Colon (tissue), 2 donors: Measurements from ENCODE around the gene ARL10.

Source experiments
- FAIRE-seq: peaks from 2 replicates; lab custom pipeline; 2012; peaks lifted over from hg19 to GRCh38; lab: Jason Lieb, UNC
- donor health status: control.
- donor health status: control.

The ARL10 gene

DNA sequence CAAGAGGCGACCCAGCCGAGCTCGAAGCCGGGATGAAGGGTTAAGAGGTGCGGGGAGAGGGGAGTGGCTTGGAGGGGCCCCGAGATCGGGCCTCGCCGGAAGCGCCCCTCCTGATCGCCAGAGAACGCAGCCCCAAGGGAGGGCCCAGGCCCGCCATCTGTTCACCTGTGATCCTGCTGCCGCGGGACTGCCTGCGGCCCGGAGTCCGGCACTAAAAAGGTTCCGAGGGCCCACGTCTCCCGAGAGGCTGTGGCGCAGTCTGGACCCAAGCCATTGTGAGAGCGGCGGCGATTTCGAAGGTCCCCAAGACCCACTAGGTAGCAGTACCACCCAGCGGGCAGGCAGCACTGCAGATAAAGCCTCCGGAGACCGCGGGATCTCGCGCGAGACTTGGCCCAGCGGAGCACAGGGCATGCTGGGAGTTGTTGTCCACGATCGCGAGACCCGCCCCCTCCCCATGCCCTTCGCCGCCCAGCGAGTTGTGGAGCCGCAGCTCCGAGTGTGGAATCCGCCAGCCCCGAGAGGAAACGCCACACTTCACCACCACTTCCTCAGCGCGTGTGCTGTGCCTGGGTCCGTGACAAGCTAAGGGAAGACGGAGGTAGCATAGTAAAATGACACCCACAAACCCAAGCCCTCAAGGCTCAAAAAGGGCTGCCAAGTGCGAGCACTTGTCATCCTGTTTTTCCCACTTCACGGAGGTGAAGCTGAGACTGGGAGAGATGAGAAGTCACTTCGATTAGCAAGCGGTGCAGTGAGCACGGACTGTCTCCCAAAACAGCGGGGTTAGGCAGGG is 3.7 kb upstream of the ARL10 start, which contains the start of gene KIAA1191:
TSS of gene KIAA1191 (minus strand) at position 328 of the 796 bp plus-strand sequence. CDS start 2,256 bp downstream, outside the sequence.
- no peak for FAIRE-seq

GRCh38 chr5:176362233-176362490 is 3.1 kb upstream of the ARL10 start:
- FAIRE-seq, result no peak

DNA sequence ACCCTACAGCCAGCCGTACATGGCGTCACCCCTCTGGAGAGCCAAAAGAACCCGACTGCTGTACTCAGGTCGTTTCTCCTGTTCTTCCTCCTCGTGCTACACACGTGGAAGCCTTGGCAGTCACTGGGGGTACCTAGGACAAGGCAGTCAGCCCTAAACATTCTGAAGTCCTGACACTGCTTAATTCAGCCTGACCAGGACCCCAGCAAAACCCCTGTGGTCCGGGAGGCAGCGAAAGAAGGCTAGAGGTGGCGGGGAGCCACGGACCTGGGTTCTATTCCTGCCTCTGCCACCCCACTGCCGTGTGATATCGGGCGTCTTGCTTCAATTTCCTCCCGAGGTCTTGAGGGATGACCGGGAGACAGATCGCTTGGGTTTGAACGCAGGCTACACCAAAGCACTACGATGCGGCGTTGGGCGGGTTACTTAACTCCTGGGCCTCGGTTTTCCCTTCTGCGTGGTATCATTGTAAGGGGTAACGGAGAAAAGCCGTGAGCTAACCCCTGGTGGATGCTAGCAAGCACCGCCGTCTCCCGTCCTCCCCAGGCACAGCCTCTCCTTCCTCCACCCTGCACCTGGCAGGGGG is 429 bp upstream of the ARL10 start:
- no peak for FAIRE-seq

GRCh38 chr5:176366232-176366894 is 1.1 kb downstream of the ARL10 start:
- FAIRE-seq, result no peak

DNA sequence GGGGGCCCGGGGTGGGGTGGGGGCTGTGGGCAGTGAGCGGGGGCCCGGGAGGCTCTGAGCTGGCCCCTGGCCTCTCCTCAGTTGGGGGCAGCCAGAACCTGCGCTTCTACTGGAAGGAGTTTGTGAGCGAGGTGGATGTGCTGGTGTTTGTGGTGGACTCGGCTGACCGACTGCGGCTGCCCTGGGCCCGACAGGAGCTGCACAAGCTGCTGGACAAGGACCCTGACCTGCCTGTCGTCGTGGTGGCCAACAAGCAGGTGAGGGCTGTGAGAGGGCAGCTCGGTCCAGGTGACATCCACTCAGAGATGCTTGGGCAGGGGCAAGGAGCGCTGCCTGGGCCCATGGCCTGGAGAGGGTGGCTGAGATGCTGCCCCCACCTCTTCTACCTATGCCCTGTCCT is 3.4 kb downstream of the ARL10 start:
- FAIRE-seq, result no peak

DNA sequence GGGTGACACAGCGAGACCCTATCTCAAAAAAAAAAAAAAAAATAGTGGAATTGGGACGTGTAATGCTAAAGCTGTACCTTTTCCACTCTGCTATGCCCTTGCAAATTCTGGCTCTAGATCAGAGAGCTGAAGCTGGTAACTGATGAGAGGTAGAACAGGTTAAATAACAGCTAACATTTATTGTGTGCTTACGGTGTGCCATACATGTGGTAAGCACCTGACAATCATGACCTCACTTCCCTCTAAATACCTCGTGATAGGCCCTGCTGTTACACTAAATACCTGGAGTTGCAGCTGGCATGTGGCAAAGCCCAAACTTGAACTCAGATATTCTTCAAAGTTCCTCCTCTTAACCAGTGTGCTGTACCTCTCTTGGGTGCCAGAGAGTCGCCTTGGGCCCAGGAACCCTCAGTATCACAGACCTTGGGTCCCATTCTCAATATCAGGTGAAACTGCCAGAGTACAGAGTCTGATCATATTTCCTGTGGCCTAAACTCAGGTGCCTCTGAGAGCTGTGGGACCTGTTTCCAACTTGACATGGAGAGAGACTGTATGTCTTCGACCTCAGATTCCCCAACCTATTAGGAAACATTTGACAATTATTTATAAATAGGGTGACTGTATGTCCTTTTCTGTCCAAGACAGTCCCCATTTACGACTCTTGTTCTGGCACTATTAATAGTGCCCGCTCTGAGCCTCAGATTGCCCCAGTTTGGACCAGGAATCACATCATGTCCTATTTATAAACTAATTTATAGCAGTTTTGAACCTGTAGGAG is 4.8 kb downstream of the ARL10 start:
- FAIRE-seq, result no peak

- FAIRE-seq, result no peak
Observed at GRCh38 chr5:176371621-176372539, 6.6 kb downstream of the ARL10 start.

DNA sequence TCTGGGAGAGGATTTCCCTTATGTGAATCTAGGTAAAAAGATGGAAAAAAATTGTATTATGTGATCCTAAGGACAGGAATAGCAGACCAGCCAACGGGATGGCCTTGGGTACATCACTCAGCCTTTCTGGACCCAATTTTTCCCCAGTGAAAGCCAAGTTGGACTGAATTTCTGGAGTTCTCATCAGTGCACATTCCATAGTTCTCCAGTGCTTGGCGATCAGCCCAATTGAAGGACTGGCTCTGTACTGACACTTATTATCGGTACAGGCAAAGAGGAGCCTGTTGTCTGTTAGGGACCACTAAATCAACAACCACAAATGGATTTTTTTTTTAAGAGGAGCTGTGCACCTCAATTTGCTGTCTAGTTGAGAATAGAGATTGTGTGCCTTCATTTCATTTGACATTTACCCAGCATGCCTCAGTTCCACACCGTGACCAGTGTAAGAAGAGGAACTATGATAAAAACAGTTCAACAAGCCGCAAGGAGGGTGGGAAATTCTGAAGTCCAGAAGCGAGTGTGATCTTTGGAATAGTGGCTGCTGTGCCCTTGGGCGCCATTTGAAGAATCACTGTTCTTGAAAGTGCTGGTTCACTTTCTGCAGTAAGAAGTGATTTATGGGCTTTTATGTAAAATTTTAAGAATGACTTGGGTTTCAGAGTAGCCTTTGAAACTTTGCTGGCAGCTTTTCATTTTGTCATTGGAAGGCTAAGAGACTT is 8.0 kb downstream of the ARL10 start:
- FAIRE-seq, result no peak

GRCh38 chr5:176379881-176380280 is 14.6 kb downstream of the ARL10 start:
- FAIRE-seq, result no peak

DNA sequence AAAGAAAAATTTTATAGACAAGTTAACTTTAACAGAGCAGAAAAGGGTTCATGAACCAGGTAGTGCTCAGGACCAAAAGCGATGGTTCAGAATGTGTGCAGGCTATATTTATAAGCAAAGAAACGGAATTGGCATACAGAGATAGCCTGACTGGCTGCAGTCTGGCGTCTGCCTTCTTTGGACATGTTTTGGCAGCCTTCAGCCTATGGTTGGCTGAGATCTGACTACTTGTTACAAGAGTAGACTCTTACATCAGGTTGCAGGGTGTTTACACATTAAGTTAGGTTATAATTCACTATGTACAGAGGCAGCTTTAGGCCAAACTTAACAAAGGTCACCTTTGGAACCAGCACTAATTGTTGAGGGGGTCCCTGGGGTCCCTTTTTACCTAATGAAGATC is 16.1 kb downstream of the ARL10 start:
- no peak for FAIRE-seq

DNA sequence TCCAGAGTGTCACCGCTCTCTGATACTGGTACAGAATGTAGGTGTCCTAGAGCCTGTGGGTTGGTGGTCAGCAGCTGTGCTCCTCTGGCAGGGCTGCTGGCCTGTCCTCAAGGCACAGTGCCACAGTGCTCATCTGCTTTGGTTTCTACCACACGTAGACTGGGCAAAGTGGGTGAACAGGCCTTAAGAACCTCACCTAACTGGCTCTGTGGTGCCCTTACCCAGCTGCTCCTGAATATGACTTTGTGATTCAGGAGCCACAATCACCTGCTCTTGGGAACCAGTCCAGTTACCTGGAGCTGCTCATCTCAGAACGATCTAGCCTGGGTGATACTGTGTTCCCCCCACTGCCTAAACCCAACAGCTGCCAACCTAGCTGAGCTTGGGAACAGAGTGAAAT is 16.7 kb downstream of the ARL10 start:
- no peak for FAIRE-seq

GRCh38 chr5:176382721-176383120 is 17.4 kb downstream of the ARL10 start:
- no peak for FAIRE-seq

DNA sequence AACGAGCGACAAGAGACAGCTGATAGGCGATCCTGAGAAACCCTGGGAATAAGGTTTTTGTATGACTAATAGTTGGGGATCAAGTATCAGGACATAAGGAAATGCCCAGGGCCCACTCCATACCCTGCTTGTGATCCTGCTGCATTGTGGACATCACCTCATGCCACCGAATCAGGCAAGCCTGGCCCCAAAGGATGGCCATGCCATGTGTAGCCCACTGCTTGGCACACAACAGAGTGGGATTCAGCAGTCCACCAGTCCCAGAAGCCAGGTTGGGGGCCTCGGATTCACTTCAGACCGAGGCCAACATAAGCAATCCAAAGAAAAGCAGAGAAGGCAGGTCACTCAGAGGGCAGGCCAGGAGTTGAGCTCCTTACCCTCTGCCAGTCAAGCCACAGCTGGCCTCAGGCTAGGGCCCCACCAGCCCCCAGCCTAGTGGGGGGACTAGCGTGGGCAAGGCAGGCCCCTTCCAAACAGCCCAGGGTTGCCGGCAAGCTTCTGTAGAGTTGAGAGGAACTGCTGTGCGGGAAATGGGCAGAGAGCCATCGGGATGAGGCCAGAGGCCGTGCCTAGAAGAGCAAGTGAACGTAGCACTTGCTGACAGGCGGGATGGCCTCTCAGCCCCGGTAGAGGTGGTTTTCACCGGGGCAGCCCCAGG is 18.1 kb downstream of the ARL10 start:
- FAIRE-seq, result no peak

DNA sequence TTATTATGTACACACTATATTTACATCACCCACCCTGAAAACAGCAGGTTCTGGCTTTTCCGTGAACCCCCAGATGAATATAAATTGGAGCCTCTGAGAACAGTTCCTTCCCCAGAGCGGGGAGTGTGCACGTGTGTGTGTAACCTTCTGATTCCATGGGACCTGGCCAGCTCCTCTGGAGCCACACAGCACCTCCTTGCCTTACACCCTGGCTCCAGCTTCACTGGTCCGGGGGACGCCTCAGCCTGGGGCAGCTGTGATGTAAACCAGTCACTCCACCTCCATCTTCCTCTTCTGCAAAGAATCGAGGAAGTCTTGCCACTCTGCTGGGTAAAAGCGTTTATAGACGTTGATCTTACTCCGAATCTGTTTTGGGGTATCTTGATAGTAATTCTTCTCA is 18.7 kb downstream of the ARL10 start:
- FAIRE-seq, result no peak

- no peak for FAIRE-seq
Observed at GRCh38 chr5:176384366-176384930, 19.2 kb downstream of the ARL10 start.

- FAIRE-seq, result no peak
Observed at GRCh38 chr5:176384991-176385390, 19.7 kb downstream of the ARL10 start.

- FAIRE-seq, result no peak
Observed at GRCh38 chr5:176386491-176386890, 21.2 kb downstream of the ARL10 start.

DNA sequence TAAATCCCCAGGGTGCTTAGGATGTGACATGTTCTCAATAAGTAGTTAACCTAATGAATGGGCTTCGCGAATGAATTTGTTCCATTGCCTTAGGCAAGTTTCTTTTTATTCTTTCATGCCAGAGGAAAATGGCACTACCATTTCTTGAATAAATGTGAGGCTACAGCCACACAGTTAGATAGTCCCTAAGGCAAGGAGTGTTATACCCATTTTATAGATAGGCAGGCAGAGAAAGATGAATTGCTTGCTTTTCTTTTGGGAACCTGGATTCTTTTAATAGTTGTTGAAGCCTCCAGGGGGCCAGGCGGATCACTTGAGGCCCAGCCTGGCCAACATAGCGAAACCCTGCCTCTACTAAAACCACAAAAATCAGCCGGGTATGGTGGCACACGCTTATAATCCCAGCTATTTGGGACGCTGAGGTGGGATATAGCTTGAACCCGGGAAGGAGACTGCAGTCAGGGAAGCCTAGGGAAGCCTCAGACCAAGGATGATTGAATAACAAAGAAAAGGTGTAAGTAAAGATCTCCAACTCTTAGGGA is 22.2 kb downstream of the ARL10 start:
- FAIRE-seq, result no peak

- no peak for FAIRE-seq
Observed at GRCh38 chr5:176388003-176388443, 22.7 kb downstream of the ARL10 start.
